ENCODE results near the gene UGT1A3.

- TF ChIP-seq EZH2 (IDR thresholded peaks at IDR 0.05; ENCODE audit: insufficient read depth, poor library complexity, severe bottlenecking) (no peak), EZH2phosphoT487 (IDR thresholded peaks at IDR 0.05; ENCODE audit: insufficient read depth, low read depth) (no peak)
These were observed 29.3 kb upstream of the UGT1A3 start for GRCh38 chr2:233699424-233700027.
